Left cardiac atrium (tissue), 4 donors: ENCODE measurements around the gene STAC2. TPM values are rescaled to one million over a fixed set of nuclear protein-coding genes. Genes with fewer than 3 reads are reported as not detected.

Experiments
- ATAC-seq, 2 donors: fragments of 200-7000 bp; cut with Tn5 transposase; one replicate each; pipeline ENCODE4 v1.9.1; 2020; ENCODE audit warnings: mild to moderate bottlenecking in 2 of 2, moderate library complexity in 2 of 2
- DNase-seq: peaks from one replicate; pipeline ENCODE4 v3.0.0-alpha.2; 2020
- intact Hi-C, 2 donors: fragments of 100-400 bp; cut with DNase I; formaldehyde crosslinking; loops; one replicate each; pipeline versions ENCODE4 v1.14.1 to v1.15.1; 2022 to 2023
- total RNA-seq, 2 donors: library from RNA; stranded (reverse); fragmentation: NEBNext Ultra II Directional; extraction: Animal tissue kit (Norgen Biotek cat#: 25700); gene quantifications; one replicate each; pipeline ENCODE4 v1.2.1, GENCODE V29; 2021
- donor health status: DM: no; HTN: yes; CAD: no.
- donor health status: DM: no; HTN: yes; CAD: no; lungs with severe emphysema.
- donor health status: DM: yes; HTN: yes; CAD: no.
- donor health status: Dilated cardiomyopathy.

STAC2 gene
- total RNA-seq, 2 donors from 2014 or later: 1.4 to 5.9 TPM

GRCh38 chr17:39217734-39218369 is 7.9 kb downstream of the STAC2 start:
- ATAC-seq: no peak
- no peak for DNase-seq
- intact Hi-C loops: no loop called here

DNA sequence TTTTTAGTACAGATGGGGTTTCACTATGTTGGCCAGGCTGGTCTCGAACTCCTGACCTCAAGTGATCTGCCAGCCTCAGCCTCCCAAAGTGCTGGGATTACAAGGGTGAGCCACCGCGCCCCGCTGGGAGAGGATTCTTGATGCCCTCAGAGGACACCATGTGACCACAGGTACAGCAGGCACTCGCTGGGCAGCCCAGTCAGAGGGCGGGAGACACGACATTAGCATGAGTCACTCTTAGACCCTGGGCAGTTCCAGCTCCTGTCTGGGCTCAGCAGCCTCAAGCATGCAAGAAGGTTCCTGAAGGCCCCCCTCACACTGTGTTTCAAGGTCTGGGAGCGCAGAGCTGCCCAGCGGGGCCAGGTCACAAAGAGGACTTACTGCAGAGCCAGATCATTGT is 11.9 kb downstream of the STAC2 start:
- ATAC-seq (no peak), DNase-seq (no peak)
- intact Hi-C loops: no loop called here

DNA sequence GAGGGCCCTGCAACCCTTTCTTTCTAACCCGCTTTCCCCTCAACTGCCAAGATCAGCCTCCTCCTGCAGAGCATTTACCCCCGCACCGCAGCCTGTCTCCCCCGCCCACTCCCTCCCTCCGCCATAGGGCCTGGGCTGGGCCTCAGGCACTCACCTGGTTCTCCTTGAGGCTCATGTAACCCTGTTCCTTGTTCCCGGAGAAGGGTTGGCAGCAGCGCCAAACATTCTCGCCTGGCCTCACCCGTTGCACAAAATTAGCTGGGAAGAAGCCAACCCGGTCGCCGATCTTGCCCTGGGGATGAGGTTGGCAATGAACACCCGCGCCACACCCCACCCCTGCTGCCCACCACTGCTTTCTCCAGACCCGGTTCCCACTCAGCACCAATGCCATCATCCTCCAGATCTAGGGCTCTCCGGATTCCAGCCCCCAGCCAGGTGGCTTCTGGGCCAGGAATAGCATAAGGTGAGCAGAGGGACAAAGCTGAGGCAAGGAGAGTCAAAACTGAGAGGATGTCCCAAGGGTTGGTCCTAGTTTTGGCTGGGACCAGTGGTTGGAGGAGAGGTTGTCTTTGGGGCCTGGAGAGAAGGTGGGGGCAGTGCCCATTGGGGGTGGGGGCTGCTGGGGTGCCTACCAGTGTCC is 12.8 kb downstream of the STAC2 start:
- DNase-seq: peak; percentile 50
- no peak for ATAC-seq
- intact Hi-C loops: no loop called here

DNA sequence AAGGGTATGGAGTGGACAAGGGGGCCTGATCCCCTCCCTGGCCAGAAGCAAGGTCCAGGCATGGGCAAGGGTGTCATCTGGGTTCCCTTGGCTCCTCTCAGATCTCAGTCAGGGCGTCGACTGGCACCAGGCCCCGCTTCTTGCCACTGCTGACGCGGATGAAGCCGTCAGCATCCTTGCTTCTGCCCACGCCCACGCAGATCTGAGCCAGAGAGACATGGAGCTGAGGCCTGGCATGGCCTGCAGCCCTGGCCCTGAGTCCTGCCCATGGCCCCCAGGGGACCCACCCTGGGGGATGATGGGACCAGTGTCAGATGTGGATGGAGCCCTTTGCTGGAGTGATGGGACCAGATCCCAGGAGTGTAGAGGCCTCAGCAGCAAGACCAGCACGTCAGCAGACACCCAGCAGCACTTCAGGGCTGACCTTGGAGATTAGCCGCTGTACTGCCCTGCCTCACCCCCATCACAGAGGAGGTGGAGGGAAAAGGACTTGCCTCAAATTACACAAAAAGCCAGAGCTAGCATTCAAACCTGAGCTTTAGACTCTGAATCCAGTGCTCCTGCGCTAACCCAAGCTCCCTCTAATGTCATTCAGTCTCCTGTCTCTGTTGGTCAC is 13.4 kb downstream of the STAC2 start:
- ATAC-seq (peak; percentile 15 to 49), DNase-seq (peak; percentile 57)
- intact Hi-C loops: no loop called here

DNA sequence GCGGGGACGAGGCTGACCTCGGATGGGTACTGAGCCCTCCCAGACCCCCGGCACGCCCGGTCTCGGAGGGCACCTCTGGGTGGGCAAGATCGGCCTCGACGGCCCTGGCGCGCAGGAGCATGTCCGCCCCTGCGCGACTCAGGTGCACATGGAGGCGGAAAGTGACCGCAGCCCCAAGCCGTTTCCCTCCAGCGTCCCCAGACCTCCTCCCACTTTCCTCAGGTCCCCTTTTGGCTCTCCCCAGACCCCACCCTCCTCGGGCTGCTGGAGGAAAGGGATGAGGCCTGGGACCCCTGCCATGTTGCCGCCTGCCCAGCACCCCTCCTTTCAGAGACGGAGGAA is 15.7 kb downstream of the STAC2 start:
- no peak for ATAC-seq
- DNase-seq: no peak
- intact Hi-C loops: no loop called here

- intact Hi-C loops: loop anchor here in 1 of 2 donors (5.0 kb wide), 1 partner anchor 33 kb away; no protein-coding TSS in a partner anchor
Measured at GRCh38 chr17:39209317-39210092, 16.2 kb downstream of the STAC2 start.

DNA sequence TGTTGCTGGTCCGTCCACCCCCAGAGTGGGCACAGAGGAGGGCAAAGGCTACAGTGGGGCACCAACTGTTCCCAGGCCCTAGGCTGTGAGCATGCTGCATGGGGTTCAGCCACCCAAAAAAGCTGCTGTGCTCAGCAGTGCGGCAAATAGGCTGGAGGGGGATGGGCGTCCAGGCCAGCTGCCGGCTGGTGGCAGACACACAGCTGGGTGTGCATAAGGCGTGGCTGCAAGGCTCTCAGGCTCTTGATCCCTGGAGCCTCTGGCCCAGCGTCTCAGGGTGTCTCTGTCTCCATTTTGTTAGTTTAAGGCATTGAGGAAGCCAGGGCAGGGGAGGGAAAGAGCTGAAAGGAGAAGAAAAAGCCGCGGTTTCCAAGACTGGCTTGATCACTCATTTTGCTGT is 16.9 kb downstream of the STAC2 start:
- DNase-seq (no peak), ATAC-seq (peak in 1 of 2 donors; percentile 4)
- intact Hi-C loops: loop anchor here in 1 of 2 donors (5.0 kb wide), 1 partner anchor 33 kb away; no protein-coding TSS in a partner anchor

More at GRCh38 chr17:39209317-39210092, 16.2 kb downstream of the STAC2 start:
- DNase-seq (peak; percentile 84), ATAC-seq (peak; percentile 80 to 83)

GRCh38 chr17:39208136-39208535 is 17.6 kb downstream of the STAC2 start:
- no peak for DNase-seq
- intact Hi-C loops: loop anchor here in 1 of 2 donors (5.0 kb wide), 1 partner anchor 34 kb away; no protein-coding TSS in a partner anchor

DNA sequence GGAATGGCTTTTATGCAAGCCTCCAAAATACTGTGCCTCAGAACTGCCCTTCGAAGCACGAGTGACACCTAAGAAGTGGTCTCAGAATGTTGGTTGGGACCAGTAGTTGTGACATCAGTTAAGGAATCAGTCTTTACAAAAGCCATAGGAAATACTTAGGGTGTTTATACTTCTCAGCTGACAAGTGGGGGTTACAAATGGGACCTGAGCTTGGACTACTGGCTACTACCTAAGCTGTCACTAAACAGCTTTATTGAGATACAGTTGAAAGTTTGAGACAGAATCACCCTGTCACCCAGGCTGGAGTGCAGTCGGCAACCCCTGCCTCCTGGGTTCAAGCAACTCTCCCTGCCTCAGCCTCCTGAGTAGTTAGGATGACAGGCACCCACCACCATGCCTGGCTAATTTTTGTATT is 20.6 kb downstream of the STAC2 start:
- intact Hi-C loops: loop anchor here in 1 of 2 donors (5.0 kb wide), 1 partner anchor 37 kb away; no protein-coding TSS in a partner anchor
- ATAC-seq (no peak), DNase-seq (no peak)

More at GRCh38 chr17:39208136-39208535, 17.6 kb downstream of the STAC2 start:
- ATAC-seq: no peak

DNA sequence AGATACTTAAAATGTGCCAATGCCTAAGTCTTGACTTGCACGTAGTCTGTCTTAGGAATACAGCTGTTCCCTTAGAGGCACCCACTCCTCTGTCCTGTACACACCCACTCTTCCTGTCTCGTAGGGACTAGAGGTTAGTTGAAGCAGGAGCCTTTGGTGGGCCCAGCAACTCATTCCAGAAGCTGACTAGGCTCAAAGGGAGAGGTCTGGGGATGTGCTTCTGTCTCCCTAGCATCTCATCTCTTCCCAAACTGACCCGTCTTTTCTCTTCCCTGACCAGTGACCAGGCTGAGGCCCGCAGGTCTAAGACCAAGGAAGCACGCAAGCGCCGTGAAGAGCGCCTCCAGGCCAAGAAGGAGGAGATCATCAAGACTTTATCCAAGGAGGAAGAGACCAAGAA is 21.5 kb downstream of the STAC2 start:
- intact Hi-C loops: no loop called here
- ATAC-seq (no peak), DNase-seq (no peak)

DNA sequence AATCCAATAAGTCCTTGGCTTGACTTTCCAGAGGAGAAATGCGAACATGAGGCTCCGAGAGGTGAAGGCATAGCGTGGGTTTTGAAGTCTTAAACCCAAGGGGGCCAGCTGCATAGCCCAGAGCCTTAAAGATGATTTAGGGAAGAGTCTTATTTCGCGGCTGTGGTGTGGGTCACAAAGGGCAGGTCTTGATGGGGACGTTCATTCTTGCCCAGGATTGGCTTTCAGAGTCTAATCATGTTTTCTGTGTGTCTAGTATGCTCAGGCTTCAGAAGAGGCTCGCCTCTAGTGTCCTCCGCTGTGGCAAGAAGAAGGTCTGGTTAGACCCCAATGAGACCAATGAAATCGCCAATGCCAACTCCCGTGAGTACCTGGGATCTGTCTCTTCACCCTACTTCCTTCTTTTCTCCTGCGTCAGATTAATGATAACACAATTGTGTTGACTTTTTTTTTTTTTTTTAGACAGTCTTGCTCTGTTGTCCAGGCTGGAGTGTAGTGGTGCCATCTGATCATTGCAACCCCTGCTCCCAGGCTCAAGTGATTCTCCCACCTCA is 24.7 kb downstream of the STAC2 start:
- DNase-seq: no peak
- no peak for ATAC-seq
- intact Hi-C loops: no loop called here

- DNase-seq (peak; percentile 85), ATAC-seq (peak; percentile 65 to 74)
- intact Hi-C loops: no loop called here
Measured at GRCh38 chr17:39200070-39200879, 25.5 kb downstream of the STAC2 start, which contains the start of gene RPL19. TSS of gene RPL19 (plus strand) at chr17:39200283. CDS start at chr17:39200345, 62 bp downstream.

- intact Hi-C loops: no loop called here
- peak; percentile 93 for DNase-seq
- peak; percentile 74 to 81 for ATAC-seq
Measured at GRCh38 chr17:39199820-39200069, 26.0 kb downstream of the STAC2 start.

DNA sequence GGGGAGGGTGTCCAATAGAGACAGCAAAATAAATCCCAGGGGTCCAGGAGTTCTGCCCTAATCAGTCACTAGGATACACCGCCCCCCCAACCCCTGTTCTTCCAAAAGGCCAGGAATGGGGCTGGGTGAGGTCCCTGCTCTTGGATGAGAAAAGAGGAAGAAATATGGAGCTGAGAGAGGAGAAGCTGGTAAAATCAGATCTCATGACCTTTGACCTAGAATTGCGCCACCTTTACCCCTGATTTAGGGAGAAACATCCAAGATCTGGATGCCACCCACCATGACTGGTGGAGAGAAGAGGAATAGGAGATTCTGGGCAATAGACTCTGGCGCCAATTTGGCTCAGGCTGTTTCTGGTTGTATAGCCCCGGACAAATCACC is 27.6 kb downstream of the STAC2 start:
- intact Hi-C loops: no loop called here
- no peak for ATAC-seq
- no peak for DNase-seq

- ATAC-seq: peak; percentile 65 to 82
- peak; percentile 79 for DNase-seq
- intact Hi-C loops: no loop called here
Measured at GRCh38 chr17:39197380-39198185, 28.2 kb downstream of the STAC2 start, which contains the start of gene CACNB1. TSS of gene CACNB1 (minus strand) at chr17:39197669. CDS start at chr17:39197495, 174 bp downstream.

DNA sequence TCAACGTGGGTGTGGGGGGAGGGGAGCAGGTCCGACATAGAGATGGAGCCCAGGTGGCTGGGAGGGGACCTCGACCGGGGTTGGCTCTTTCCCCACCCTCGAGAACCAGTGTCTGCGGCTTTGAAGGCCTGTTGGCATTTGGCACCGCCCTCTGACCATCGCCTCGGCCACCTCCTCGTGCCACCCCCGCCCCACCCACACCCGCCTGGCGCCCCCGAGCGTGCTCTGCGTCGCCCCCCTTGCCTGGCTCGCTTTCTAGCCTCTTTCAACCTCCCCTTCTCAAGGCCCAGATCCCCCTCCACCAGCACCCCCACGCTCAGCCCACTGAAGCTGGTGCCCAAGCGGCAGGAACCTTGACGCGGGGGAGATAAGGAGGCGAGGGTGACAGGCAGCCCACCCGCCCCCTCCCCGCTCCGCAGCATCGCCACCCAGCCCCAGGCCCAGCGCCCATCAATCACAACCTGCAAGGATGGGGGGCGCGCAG is 28.9 kb downstream of the STAC2 start:
- no peak for DNase-seq
- intact Hi-C loops: no loop called here
- peak in 1 of 2 donors; percentile 2 for ATAC-seq

GRCh38 chr17:39196241-39196807 is 29.4 kb downstream of the STAC2 start:
- intact Hi-C loops: no loop called here
- no peak for ATAC-seq
- DNase-seq: no peak
